HEK293 (cell line): Measurements from ENCODE around the gene TMED7.
A peak's percentile ranks its signal among the peaks of the same experiment; 100 is the strongest.

ENCODE experiments used
- CTCF ChIA-PET: fragments of 350-600 bp; formaldehyde crosslinking; extraction: SDS; loops from one replicate; lab custom pipeline; 2021; ENCODE audit warnings: antibody characterized with exemption; lab: Yijun Ruan, JAX
- POLR2A ChIA-PET: fragments of 300-600 bp; formaldehyde crosslinking; extraction: SDS; loops from one replicate; lab custom pipeline; 2020; ENCODE audit warnings: antibody characterized with exemption, inconsistent platforms; lab: Yijun Ruan, JAX
- H3K27ac ChIP-seq: fragments of 200-500 bp; sonication (Bioruptor generic); 2 replicates; pipeline ENCODE4 v1.5.1; 2014; ENCODE audit warnings: low read depth, low read length, control low read depth, inconsistent platforms; ENCODE audit errors: extremely low read depth
- H3K36me3 ChIP-seq, 2 experiments: fragments of 200-500 bp in 1 of 2; sonication (Bioruptor generic) in 1 of 2; 1 replicate in 1 of 2; 2 replicates in 1 of 2; pipeline ENCODE4 v1.5.1; 2014 to 2017; ENCODE audit warnings: inconsistent platforms in 2 of 2, low read length in 2 of 2; ENCODE audit not compliant: control insufficient read depth in 2 of 2, insufficient read depth in 1 of 2
- H3K4me1 ChIP-seq: fragments of 200-500 bp; sonication (Bioruptor generic); 2 replicates; pipeline ENCODE4 v1.5.1; 2014; ENCODE audit warnings: mild to moderate bottlenecking, low read length, inconsistent platforms; ENCODE audit not compliant: control insufficient read depth, insufficient read depth
- H3K4me3 ChIP-seq: 2 replicates; pipeline ENCODE4 v1.5.1; 2011; ENCODE audit warnings: low read depth, mild to moderate bottlenecking, control low read depth, low read length, moderate library complexity
- H3K9me3 ChIP-seq: fragments of 200-500 bp; sonication (Bioruptor generic); 2 replicates; pipeline ENCODE4 v1.5.1; 2014; ENCODE audit warnings: low read depth, low read length, inconsistent platforms; ENCODE audit not compliant: control insufficient read depth, insufficient read depth
- PBX3 ChIP-seq: sonication (generic); formaldehyde crosslinking; IDR thresholded peaks from 2 replicates; pipeline ENCODE4 v1.8.1; 2022; ENCODE audit warnings: mild to moderate bottlenecking, moderate library complexity, missing genetic modification reagents
- SP7 ChIP-seq: fragments of 450-650 bp; formaldehyde crosslinking; IDR thresholded peaks from 2 replicates; pipeline ENCODE4 v1.5.1; 2016; ENCODE audit warnings: missing biosample characterization, missing genetic modification characterization
- YY1 ChIP-seq: fragments of 450-650 bp; formaldehyde crosslinking; IDR thresholded peaks from 2 replicates; pipeline ENCODE4 v1.5.1; 2018; ENCODE audit warnings: missing biosample characterization, missing genetic modification characterization
- ZFP37 ChIP-seq: fragments of 450-650 bp; formaldehyde crosslinking; IDR thresholded peaks from 2 replicates; pipeline ENCODE4 v1.5.1; 2016; ENCODE audit warnings: missing biosample characterization, missing genetic modification characterization
- ZFP69B ChIP-seq: fragments of 450-650 bp; formaldehyde crosslinking; IDR thresholded peaks from 2 replicates; pipeline ENCODE4 v1.5.1; 2016; ENCODE audit warnings: missing biosample characterization, missing genetic modification characterization
- ZNF148 ChIP-seq: fragments of 450-650 bp; formaldehyde crosslinking; IDR thresholded peaks from 2 replicates; pipeline ENCODE4 v1.5.0; 2017; ENCODE audit warnings: missing biosample characterization, missing genetic modification characterization, borderline replicate concordance
- ZNF19 ChIP-seq: fragments of 450-650 bp; formaldehyde crosslinking; IDR thresholded peaks from 2 replicates; pipeline ENCODE4; 2016; ENCODE audit warnings: missing biosample characterization, missing genetic modification characterization, low read depth
- ZNF239 ChIP-seq: fragments of 450-650 bp; formaldehyde crosslinking; IDR thresholded peaks from 2 replicates; pipeline ENCODE4 v1.5.1; 2016; ENCODE audit warnings: missing biosample characterization, missing genetic modification characterization
- ZNF555 ChIP-seq: fragments of 450-650 bp; formaldehyde crosslinking; conservative IDR thresholded peaks from 2 replicates; pipeline ENCODE4 v1.5.1; 2017; ENCODE audit warnings: missing biosample characterization, mild to moderate bottlenecking, missing genetic modification characterization, inconsistent platforms
- ZNF561 ChIP-seq: fragments of 450-650 bp; IDR thresholded peaks from 2 replicates; pipeline ENCODE4 v1.5.1; 2018; ENCODE audit warnings: missing biosample characterization, missing genetic modification characterization, borderline replicate concordance
- ZNF629 ChIP-seq: fragments of 450-650 bp; formaldehyde crosslinking; IDR thresholded peaks from 2 replicates; pipeline ENCODE4 v1.5.1; 2017; ENCODE audit warnings: missing biosample characterization, missing genetic modification characterization
- ZNF843 ChIP-seq: fragments of 450-650 bp; formaldehyde crosslinking; IDR thresholded peaks from 2 replicates; pipeline ENCODE4 v1.5.1; 2016; ENCODE audit warnings: missing biosample characterization, missing genetic modification characterization
- ZXDB ChIP-seq: fragments of 450-650 bp; formaldehyde crosslinking; IDR thresholded peaks from 2 replicates; pipeline ENCODE4 v1.5.1; 2016; ENCODE audit warnings: missing biosample characterization, missing genetic modification characterization
- TF ChIP-seq, protein P1 (sequence below): fragments of 450-650 bp; formaldehyde crosslinking; IDR thresholded peaks from 2 replicates; pipeline ENCODE4 v1.5.1; 2016; ENCODE audit warnings: missing biosample characterization, missing genetic modification characterization
- TF ChIP-seq, protein P2 (sequence below): fragments of 450-650 bp; formaldehyde crosslinking; IDR thresholded peaks from 2 replicates; pipeline ENCODE4 v1.5.1; 2016; ENCODE audit warnings: missing biosample characterization, missing genetic modification characterization

The TMED7 gene

DNA sequence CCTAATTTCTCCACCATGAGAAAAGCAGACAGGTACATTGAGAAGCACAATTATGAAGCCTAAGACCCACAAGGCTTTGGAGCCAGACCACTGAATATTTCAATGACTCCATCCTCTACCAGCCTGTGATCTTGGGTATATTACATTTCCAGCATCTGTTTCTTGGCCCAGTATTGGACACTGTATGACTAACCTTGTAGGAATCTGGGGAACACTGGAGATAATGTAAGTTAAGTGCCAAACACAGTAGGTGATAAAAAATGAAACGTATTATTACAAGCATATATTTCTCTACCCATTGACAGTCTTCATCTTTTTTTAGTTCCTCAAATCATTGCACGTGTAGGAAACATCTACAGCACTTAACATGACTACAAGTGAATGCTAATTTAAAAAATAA, 52.7 kb downstream of the TMED7 start:
- POLR2A ChIA-PET = no interaction called here
- CTCF ChIA-PET = interaction anchor here (0.8 to 9.4 kb wide), 3 partner anchors 23 to 271 kb away, joined by 3 to 151 read pairs (median 10); no protein-coding TSS in a partner anchor

DNA sequence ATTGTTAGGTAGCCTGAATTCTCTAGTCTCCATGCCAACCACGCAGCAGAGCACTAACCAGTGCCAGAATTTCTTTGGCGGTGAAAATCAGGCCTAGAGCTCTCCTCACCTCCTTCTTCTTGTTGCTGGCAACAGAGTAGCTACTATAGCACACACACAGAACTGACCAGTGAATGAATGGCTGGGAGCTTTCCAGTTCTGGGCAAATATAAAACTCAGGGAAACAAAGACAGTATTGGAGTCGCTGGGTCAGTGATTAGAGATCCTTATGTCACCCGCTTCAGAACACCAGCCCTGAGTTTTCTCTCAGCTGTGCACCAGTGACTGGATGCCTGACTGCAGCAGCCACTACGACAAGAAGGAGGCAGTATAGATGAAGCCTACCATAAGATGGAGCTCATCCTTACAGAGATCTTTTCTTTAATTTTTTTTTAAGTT, 54.4 kb downstream of the TMED7 start:
- CTCF ChIA-PET = interaction anchor here (0.7 to 9.4 kb wide), 4 partner anchors 12 to 262 kb away, joined by 3 to 151 read pairs (median 5); no protein-coding TSS in a partner anchor

More for the DNA sequence above, 52.7 kb downstream of the TMED7 start:
- no peak for TF ChIP-seq ZNF843
- TF ChIP-seq ZFP37 = peak; percentile 29; the same call in 1 of the 2 replicates
- peak; percentile 73 for TF ChIP-seq SP7 (tag by site-specific recombination)
- TF ChIP-seq, protein P1, sequence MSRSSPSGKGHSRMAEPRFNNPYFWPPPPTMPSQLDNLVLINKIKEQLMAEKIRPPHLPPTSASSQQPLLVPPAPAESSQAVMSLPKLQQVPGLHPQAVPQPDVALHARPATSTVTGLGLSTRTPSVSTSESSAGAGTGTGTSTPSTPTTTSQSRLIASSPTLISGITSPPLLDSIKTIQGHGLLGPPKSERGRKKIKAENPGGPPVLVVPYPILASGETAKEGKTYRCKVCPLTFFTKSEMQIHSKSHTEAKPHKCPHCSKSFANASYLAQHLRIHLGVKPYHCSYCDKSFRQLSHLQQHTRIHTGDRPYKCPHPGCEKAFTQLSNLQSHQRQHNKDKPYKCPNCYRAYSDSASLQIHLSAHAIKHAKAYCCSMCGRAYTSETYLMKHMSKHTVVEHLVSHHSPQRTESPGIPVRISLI = no peak
- no peak for TF ChIP-seq ZNF19 (tag by site-specific recombination)
- no peak overlapping the region for H3K4me3 ChIP-seq
- H3K36me3 ChIP-seq = no peaks in the 10 kb centered on the region
- H3K4me1 ChIP-seq = no peaks in the 10 kb centered on the region
- no peak overlapping the region for H3K27ac ChIP-seq
- H3K9me3 ChIP-seq = no peaks in the 10 kb centered on the region

More for the DNA sequence above, 54.4 kb downstream of the TMED7 start:
- Histone ChIP-seq H3K27ac (no peak overlapping the region), H3K4me3 (no peak overlapping the region), H3K4me1 (no peaks in the 10 kb centered on the region), H3K36me3 (no peaks in the 10 kb centered on the region), H3K9me3 (no peaks in the 10 kb centered on the region)
- TF ChIP-seq ZXDB (tag by site-specific recombination) (no peak), ZNF148 (tag by site-specific recombination) (no peak), ZNF629 (no peak), YY1 (tag by site-specific recombination) (no peak), ZNF561 (tag by site-specific recombination) (no peak), PBX3 (CRISPR knock-in tag) (no peak), ZNF239 (no peak), ZFP69B (tag by site-specific recombination) (no peak), ZNF555 (tag by site-specific recombination) (no peak)
- TF ChIP-seq, protein P2, sequence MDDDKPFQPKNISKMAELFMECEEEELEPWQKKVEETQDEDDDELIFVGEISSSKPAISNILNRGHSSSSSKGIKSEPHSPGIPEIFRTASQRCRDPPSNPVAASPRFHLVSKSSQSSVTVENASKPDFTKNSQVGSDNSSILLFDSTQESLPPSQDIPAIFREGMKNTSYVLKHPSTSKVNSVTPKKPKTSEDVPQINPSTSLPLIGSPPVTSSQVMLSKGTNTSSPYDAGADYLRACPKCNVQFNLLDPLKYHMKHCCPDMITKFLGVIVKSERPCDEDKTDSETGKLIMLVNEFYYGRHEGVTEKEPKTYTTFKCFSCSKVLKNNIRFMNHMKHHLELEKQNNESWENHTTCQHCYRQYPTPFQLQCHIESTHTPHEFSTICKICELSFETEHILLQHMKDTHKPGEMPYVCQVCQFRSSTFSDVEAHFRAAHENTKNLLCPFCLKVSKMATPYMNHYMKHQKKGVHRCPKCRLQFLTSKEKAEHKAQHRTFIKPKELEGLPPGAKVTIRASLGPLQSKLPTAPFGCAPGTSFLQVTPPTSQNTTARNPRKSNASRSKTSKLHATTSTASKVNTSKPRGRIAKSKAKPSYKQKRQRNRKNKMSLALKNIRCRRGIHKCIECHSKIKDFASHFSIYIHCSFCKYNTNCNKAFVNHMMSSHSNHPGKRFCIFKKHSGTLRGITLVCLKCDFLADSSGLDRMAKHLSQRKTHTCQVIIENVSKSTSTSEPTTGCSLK (tag by site-specific recombination) = no peak
- POLR2A ChIA-PET = interaction anchor here (0.9 to 1.1 kb wide), 2 partner anchors 29 to 275 kb away, joined by 3 read pairs; partner anchors contain the start of gene CCDC112
